Stromal cell of bone marrow (primary cell): Measurements from ENCODE around the gene OR2T4.

Experiments
- DNase-seq: peaks from one replicate; pipeline ENCODE4 v3.0.0-alpha.2; 2012; ENCODE audit warnings: low read depth

OR2T4 gene, protein sequence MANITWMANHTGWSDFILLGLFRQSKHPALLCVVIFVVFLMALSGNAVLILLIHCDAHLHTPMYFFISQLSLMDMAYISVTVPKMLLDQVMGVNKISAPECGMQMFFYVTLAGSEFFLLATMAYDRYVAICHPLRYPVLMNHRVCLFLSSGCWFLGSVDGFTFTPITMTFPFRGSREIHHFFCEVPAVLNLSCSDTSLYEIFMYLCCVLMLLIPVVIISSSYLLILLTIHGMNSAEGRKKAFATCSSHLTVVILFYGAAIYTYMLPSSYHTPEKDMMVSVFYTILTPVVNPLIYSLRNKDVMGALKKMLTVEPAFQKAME

DNA sequence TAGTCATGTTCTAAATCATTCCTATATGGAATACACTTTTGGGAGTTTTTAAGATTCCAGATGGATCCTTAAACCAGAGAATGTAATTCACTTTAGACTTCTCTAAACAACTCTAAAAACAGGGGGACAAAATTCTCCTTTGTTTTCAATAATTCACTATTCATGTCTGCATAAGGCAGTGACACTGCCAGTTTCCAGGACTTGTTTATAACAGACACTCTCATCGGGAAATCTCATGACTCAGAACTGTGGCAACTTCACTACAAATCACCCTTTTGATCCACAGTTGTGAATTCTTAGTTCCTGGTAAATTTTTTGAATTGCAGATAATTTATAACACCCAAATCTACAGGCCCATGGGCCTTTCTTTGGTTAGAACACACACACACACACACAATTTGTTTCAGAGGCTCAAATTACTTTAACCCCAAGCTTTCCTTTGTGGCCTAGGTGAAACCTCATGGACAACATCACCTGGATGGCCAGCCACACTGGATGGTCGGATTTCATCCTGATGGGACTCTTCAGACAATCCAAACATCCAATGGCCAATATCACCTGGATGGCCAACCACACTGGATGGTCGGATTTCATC, at the start of gene OR2T4:
OR2T4 (plus strand) TSS at position 545 of the 595 bp plus-strand sequence; CDS start at position 545, 0 bp downstream.
- DNase-seq, result no peak

DNA sequence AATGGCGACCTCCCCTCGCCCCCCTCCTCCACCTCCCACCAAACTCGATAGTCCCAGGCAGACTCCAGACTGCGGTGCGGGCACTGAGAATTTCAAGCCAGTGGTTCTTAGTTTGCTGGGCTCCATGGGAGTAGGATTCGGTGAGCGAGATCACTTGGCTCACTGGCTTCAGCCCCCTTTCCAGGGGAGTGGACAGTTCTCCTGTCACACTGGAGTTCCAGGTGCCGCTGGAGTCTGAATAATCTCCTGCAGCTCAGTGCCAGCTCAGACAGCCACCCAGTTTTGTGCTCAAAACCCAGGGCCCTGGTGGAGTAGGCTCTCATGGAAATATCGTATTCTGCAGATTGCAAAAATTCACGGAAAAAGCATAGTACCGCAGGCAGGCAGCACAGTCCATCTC, 44.7 kb upstream of the OR2T4 start:
- DNase-seq, result no peak

DNA sequence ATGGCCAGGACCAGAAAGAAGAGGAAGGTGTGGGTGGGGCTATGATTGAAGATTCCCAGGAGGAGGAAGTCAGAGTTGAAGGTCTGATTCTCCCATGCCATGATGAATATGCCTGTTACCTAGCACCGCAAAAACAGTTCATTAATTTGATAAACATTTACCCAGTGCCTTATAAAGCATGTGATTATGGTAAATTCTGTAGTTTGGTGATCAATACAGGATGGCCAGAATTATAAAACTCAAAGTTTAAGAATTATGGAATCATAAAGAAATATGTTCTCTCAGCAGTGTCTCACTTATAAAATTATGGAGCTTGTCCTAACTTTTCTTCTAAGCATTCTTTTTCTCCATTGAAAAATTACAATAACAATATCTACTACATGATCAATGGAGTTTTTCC, 37.0 kb upstream of the OR2T4 start, which contains the start of gene OR2M7:
OR2M7 (minus strand) TSS at position 101 of the 400 bp plus-strand sequence; CDS start at position 101, 0 bp downstream.
- DNase-seq, result no peak

DNA sequence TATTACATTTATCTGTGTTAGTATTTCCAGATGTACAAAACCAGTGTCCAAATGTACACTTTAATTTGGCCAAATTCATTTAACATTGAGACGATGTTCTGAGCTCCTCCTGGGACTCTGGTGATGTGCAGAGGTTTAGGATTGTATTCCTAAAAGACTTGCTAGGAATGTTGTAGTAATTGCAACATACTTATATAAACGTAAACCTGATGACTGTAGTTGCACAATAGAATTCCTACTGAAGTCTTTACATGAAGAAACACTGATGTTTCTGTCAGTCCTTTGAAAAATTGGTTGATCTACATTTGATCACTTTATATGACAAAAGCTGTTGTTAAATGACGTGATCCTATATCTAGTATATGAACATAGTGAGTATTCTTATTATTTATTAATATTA, 18.0 kb upstream of the OR2T4 start:
- no peak for DNase-seq

DNA sequence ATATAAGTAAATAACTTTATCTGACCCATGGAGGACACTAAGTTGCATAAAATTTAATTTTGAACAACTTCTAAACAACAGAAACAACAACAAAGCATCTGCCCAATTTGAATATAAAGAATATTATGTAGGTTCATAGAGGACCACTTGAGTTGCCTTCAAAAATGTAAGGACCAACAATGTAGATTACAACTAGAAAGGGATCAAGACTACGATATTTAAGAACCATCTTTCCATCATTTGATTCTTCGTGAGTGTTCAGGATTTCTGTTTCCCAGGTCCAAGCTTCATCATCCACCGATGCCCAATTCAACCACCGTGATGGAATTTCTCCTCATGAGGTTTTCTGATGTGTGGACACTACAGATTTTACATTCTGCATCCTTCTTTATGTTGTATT, 13.0 kb upstream of the OR2T4 start, which contains the start of gene OR14C36:
OR14C36 (plus strand) TSS at position 301 of the 400 bp plus-strand sequence; CDS start at position 301, 0 bp downstream.
- no peak for DNase-seq

DNA sequence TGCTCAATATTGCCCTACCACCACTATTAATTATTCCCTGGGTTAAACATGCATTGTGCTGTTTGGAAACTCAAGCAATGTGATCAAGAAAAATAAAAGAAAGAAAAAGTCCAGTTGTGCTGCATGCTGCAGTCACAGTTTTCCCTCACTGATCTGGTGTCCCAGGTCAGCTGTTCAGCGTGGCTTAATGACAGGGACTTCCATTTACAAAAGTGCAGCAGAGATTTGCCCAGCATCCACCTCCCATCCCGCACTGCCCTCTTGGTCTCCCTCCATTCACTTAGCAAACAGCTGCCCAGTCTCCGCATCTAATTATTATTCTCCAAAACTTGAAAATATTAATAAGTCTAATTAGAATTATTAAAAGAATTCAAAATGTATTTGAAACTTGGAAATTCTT, 2.0 kb upstream of the OR2T4 start:
- DNase-seq, result no peak

DNA sequence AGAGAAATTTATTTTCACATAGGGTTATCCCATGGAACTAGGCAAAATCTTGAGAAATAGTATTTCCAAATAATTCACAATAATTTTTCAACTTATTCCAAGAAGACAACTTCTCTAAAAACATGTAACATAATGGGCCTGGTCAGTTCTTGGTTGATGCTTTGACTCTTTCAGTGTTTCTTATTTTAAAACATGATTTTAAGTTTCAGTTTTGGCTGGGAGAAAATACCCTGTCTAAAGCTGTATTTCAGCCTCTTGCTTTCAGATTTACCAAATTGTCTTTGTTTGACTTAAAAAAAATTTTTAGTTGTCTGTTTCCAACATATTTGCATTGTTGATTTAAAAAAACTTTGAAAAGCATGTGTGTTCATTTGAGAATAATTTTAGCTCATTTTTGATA, 5.1 kb downstream of the OR2T4 start:
- DNase-seq, result no peak

DNA sequence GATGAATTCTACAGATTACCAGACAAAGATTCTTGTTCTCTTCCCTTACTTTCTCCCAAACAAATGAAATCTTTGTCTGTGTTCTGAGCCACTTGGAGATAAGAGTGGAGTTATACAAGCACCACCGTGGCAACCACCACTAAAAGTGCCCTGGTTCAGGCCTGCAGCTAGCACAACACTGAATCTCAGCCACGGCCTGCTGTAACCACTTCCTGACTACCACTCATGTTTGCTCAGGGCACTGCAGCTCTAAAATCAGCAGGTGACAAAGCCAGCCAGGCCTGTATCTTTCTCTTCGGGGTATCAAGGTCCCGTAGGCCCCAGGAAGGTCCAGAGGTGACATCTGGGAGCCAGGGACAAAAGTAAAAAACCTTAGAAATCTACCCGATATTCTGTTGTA, 10.9 kb downstream of the OR2T4 start:
- no peak for DNase-seq

DNA sequence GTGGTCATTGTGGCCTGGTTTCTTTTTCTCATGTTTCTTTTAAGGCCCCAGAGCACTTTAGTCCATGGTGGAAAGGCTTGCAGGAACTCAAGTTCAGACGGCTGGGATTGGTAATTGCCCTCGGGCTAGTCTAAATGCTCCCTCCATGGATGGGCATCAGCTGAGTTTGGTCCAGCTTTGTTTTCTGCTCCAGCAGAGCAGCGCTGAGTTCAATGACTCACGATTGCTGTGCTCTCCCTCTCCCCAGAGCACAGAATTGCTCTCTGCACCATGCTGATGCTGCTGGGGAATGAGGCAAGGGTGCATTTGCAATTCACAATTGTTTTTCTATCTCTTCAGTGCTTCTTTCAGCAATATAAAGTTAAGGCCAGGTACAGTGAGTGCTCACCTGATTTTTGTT, 12.3 kb downstream of the OR2T4 start:
- no peak for DNase-seq

DNA sequence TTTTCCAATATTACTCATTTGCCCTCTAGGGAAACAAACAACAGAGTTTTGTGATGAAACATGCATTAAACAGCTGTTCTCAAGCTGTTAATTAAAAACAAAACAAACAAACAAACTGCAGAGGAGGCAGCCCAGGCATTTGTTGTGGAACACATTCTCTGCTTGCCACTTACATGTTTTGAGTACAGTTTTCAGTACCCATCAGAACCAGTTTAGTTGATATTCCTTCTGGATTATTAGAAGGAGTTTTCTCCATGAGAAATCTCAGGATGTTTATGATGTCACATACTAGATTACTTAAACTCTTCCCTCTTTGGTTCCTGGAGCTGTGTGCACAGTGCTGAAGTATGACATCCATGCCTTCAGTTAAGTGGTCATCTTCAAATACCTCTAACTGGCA, 14.0 kb downstream of the OR2T4 start, which contains the start of gene OR2T6:
OR2T6 (plus strand) TSS at position 301 of the 400 bp plus-strand sequence. CDS start 11,863 bp downstream, outside the sequence.
- DNase-seq, result no peak

DNA sequence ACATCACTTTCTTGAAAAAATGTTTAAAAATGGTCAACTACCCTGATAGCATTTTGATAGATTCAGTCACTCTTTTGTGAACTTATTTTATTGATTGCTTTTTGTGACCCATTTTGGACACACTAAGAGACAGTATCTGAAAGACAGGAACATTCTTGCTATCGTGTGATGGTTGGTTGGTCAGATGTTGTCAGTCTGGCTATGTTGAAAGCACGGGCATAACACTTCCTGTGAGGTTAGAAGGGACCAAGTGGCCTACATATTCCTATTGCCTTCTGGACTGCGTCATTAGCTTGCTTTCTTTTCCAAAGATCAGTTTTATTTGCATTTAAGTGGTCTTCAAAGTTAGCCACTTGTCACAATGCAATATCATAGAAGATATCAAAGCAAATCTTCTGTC, 15.5 kb downstream of the OR2T4 start:
- DNase-seq, result no peak

DNA sequence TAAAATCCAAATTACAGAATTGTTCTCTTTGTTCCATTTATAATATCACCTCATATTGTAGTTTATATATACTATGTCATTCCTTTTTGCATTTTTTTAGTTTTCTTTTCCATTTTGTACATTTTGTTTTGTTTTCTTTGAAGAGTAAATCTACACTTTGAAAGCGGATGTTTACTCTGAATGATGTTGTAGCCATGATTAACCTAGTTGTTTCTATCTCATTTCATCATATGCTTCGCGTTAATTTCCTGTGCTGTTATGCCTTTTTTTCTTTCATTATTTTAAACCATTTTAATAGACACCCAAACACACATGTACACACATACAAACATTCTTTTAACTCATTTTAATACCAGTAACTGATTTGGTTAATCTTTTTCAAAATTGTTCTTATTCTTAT, 19.4 kb downstream of the OR2T4 start:
- DNase-seq, result no peak

DNA sequence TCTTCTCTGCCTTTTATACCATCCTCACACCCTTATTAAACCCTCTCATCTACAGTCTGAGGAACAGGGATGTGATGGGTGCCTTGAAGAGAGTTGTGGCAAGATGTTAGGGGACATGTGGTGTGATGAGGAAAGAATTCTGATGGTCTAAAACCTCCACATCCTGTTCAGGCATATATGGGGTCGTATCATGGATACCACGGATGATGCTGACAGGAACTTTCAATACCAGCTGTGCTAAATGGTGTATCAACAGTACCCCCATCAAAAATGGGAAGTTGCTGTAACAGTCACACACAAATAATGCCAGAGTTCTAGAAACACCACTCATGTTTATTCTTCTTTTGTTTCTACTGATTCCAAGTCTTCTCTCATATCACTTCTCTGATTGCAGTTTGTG, 27.0 kb downstream of the OR2T4 start:
- DNase-seq, result no peak

DNA sequence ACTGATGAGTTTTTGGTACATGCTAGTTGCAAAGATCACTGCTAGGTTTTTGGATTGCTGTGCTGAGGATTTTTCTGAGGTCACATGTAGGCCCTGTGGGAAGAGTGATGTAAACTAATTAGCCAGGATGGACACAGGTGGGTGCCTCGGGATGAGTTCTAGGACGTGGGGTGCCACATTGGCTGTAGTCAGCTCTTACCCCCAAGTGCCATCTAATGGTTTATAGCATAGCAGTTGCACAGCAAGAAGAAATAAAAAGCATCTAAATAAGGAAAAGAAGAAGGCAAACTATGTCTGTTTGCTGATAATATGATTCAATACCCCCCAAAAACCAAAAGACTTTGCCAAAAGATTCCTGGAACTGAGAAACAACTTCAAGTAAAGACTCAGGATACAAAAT, 31.6 kb downstream of the OR2T4 start:
- no peak for DNase-seq

DNA sequence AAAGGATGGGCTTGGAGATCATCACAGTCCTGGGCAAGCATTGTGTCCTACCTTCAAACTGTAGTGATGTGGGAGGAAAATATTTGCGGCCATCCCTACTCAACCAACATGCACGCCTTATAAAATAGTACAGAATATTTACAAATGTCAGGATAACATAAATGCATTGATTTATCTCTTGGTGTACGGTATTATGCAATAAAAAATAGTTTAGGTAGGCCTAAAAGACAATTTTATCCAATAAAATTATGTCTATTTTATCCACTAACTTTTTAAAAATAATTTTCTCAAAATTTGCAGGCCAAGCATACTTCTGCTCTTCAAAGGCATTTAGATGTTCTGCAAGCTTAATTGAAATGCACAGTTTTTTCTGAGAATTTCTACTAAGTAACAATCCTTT, 41.3 kb downstream of the OR2T4 start, which contains the start of gene OR2T1:
OR2T1 (plus strand) TSS at position 301 of the 400 bp plus-strand sequence. CDS start 3,100 bp downstream, outside the sequence.
- DNase-seq, result no peak

DNA sequence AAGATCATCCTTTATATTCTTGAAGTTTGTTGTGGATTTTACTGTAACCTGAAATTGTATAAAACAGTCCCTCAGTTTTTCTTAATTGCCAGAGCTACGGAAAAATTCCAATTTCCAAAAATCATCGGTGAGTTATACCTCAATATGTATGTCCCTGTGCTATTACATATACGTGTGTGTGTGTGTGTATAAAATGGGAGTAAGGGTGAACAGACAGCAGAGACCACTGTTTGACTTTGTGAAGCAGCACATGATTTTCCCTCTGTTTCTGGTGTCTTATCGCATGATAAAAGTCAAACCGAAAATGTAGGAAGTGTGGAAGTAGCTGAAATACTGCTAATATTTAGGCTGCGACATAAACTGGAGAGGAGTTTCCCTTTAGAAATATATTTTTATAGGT, 42.6 kb downstream of the OR2T4 start:
- DNase-seq, result no peak

DNA sequence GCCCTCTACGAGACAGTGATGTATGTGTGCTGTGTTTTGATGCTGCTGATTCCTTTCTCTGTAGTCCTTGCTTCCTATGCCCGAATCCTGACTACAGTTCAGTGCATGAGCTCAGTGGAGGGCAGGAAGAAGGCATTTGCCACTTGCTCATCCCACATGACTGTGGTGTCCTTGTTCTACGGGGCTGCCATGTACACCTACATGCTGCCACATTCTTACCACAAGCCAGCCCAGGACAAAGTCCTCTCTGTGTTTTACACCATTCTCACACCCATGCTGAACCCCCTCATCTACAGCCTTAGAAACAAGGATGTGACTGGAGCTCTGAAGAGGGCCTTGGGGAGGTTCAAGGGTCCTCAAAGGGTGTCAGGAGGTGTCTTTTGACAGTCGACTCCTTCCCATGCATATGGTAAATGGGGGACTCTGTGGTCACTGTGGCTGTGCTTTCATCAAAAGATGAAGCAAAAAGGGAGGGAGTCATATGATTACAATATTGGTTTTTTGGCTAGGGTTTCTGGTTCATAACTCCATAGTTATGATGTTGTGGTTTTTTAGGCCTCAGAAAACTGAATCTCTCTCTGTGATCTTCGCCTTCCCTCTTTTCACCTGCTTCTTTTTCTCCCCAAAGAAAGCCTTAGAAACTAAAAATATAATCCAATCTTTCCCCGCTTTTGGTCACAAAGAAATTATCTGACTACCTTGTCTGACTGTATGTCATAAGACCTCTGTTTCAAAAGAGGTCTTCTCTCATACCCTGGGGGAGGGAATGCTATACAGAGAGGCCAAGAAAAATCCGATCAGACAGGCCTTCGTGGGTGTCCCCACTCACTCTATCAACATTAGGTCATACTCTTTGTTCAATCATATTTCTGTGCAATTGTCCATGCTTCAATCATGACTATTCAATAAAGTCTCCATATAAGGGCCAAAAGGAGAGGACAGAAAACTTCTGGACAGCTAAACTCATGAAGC, 45.5 kb downstream of the OR2T4 start:
- no peak for DNase-seq
